HG03196 (cell line): ENCODE measurements around the gene GPA33.

Experiments used
- ATAC-seq: cut with Tn5 transposase; IDR thresholded peaks from one replicate; pipeline ENCODE4 v1.9.1; 2021; ENCODE audit not compliant: unreplicated experiment

Gene GPA33

GRCh38 chr1:167090314-167090942, at the start of gene GPA33:
TSS of gene GPA33 (minus strand) at chr1:167090377. CDS start at chr1:167090287, 90 bp downstream.
- ATAC-seq, result no peak

GRCh38 chr1:167138703-167139102, 48.5 kb upstream of the GPA33 start:
- no peak for ATAC-seq

GRCh38 chr1:167137793-167138510, 47.8 kb upstream of the GPA33 start:
- no peak for ATAC-seq

- no peak for ATAC-seq
Measured at GRCh38 chr1:167137332-167137781, 47.2 kb upstream of the GPA33 start.

GRCh38 chr1:167136806-167137205, 46.6 kb upstream of the GPA33 start:
- no peak for ATAC-seq

- ATAC-seq, result no peak
Measured at GRCh38 chr1:167136191-167136614, 46.0 kb upstream of the GPA33 start.

GRCh38 chr1:167135281-167135840, 45.2 kb upstream of the GPA33 start:
- no peak for ATAC-seq

GRCh38 chr1:167132301-167133010, 42.3 kb upstream of the GPA33 start:
- ATAC-seq, result no peak

- ATAC-seq, result no peak
Measured at GRCh38 chr1:167130829-167131510, 40.8 kb upstream of the GPA33 start.

- ATAC-seq, result no peak
Measured at GRCh38 chr1:167128261-167129227, 38.4 kb upstream of the GPA33 start.

- no peak for ATAC-seq
Measured at GRCh38 chr1:167127661-167128060, 37.5 kb upstream of the GPA33 start.

GRCh38 chr1:167127236-167127635, 37.1 kb upstream of the GPA33 start:
- no peak for ATAC-seq

GRCh38 chr1:167126811-167127210, 36.6 kb upstream of the GPA33 start:
- no peak for ATAC-seq

- no peak for ATAC-seq
Measured at GRCh38 chr1:167126317-167126716, 36.1 kb upstream of the GPA33 start.

GRCh38 chr1:167122568-167122967, 32.4 kb upstream of the GPA33 start:
- no peak for ATAC-seq

GRCh38 chr1:167122121-167122480, 31.9 kb upstream of the GPA33 start:
- ATAC-seq, result no peak

- no peak for ATAC-seq
Measured at GRCh38 chr1:167121375-167122120, 31.4 kb upstream of the GPA33 start.

- ATAC-seq, result no peak
Measured at GRCh38 chr1:167120899-167121298, 30.7 kb upstream of the GPA33 start.

GRCh38 chr1:167119696-167120095, 29.5 kb upstream of the GPA33 start:
- no peak for ATAC-seq
